HG03575 (cell line): Measurements from ENCODE around the gene EZH1.
"Not testable (repeated sequence)": the region's sequence is repeated elsewhere in the genome, so short reads cannot be mapped to it uniquely, and the experiment has no call there.

Experiments
- ATAC-seq: cut with Tn5 transposase; IDR thresholded peaks from one replicate; pipeline ENCODE4 v1.9.1; 2021; ENCODE audit not compliant: unreplicated experiment, insufficient number of reproducible peaks, low FRiP score; ENCODE audit errors: extremely low read depth

The EZH1 gene

DNA sequence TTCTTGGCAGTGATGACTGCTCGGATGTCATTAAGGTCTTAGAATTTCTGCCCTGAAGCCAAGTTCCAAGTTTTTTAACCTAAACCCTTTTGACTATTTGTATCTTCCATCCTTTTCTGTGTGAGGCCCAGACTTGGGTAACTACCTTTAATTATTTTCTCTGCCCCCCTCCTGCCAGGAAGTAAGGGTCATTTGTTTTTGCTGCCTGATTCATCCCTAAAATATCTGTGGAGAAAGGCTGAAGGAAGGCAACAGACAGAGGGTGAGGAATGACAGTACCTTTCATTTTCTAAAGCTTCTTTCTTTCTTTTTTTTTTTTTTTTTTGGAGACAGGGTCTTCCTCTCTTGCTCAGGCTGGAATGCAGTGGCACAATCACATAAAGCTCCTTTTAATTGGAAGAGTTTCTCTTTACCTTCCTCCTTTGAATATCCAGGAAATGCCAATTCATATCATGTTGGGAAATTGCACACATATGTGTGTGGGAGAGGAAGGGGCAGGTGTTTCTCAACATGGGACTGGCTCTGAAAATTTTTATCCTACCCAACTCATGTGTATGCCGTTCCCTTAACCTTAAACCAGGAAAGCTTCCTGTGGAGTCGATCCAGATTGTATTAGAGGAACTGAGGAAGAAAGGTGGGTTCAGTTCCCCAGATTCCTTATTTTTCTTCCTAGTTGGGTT lies 29.4 kb upstream of the EZH1 start:
- ATAC-seq, result no peak

DNA sequence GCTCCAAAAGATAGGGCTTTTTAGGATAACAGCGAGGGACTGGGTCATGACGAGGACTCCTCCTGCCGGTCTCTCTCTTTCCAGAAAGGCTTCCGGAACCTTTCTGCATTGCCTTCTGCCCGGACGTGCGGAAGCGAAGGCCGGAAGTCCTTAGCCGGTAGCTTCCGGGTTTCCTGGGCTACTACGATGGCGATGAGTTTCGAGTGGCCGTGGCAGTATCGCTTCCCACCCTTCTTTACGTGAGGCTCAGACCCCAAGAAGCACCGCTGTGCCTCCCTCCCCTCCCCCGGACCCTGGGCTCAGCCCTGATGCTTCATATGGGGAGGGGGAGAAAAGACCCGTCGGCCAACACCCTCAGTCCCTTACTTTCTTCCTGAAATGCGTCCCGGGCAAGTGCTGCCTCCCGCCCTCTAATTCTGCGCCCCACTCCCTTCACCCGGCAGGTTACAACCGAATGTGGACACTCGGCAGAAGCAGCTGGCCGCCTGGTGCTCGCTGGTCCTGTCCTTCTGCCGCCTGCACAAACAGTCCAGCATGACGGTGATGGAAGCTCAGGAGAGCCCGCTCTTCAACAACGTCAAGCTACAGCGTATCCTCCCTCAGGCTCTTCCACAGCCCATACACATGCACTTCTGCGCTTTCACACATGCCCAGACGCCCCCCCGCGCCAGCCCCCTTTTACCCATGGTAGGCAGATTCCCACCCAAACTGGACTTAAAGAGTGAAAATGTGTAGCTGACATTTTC lies 28.6 kb upstream of the EZH1 start, which contains the start of gene VPS25:
Gene VPS25 (plus strand): TSS at position 160 of the 746 bp plus-strand sequence. CDS start 27 bp downstream, at position 187.
- ATAC-seq, result no peak

DNA sequence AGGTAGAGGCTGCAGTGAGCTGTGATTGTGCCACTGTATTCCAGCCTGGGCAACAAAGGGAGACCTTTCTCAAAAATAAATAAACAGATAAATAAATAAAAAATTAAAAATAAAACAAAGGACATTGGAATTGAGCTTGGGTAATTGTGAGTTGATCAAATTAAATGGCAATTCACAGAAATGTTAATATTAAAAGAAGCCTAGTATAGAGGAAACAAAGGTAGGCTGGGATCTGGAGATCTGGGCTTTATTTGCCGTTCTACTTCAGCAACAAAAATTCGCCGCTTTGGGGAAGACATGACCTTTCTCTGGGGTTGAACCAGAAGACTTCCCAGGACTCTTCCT lies 28.1 kb upstream of the EZH1 start:
- no peak for ATAC-seq

GRCh38 chr17:42769964-42770363 lies 25.1 kb upstream of the EZH1 start:
- ATAC-seq, result not testable (repeated sequence)

DNA sequence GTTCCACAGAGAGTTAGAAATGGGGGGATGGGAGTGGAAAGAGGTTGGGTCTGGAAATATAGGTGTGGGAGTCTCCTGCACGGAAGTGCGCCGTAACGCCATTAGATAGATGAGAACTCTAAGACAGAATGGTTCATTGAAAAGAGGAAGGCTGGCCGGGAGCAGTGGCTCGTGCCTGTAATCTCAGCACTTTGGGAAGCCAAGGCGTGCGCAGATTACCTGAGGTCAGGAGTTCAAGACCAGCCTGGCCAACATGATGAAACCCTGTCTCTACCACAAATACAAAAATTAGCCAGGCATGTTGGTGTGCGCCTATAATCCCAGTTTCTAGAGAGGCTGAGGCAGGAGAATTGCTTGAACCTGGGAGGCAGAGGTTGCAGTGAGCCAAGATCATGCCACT lies 23.2 kb upstream of the EZH1 start:
- not testable (repeated sequence) for ATAC-seq

DNA sequence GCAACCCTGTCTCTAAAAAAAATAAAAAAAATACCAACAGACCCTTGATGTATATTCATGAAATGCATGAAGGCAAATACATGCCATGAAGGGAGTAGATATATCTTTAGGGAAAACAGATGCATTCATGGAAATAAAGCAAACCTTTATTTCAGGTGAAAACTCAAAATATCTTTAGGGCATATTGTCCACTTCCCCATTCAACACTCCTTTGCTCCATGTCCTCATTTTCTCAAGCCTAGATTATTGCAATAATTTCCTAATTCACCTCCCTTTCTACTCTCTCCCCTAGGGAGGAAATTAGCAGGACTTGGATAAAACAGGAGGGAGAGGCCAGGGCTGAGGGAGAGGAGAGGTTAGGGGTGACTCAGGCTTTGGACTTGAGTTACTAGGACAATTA lies 22.7 kb upstream of the EZH1 start:
- ATAC-seq, result no peak

DNA sequence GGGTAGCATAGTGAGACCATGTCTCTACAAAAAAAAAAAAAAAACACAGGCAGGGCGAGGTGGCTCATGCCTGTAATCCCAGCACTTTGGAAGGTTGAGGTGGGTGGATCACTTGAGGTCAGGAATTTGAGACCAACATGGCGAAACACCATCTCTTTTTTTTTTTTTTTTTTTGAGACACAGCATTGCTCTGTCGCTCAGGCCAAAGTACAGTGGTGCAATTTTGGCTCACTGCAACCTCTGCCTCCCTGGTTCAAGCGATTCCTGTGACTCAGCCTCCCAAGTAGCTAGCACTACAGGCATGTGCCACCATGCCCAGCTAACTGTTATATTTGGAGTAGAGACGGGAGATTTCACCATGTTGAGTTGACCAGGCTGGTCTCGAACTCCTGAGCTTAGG lies 21.3 kb upstream of the EZH1 start:
- ATAC-seq, result no peak

DNA sequence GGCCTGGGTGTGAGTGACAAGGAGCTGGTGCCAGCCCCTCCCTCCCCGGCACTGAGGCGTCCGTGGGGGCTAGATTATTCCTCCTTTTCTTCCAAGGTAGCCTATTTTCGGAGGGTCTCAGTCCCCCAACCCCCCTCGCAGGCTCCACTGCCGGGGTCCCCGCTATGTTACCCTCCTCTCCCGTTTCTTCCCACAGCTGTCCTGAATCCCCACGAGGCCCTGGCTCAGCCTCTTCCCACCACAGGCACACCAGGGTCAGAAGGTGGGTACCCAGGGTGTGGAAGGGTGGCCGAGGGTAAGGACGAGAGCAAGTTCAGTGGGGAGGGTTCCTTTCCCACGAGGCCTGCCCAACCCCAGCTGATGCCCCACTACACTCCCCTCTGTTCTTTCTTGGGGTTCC lies 16.8 kb upstream of the EZH1 start:
- no peak for ATAC-seq

GRCh38 chr17:42760652-42761581 lies 16.1 kb upstream of the EZH1 start, which contains the start of gene RAMP2:
Gene RAMP2, plus strand, starts transcription at chr17:42761227. Its CDS starts 35 bp downstream, at chr17:42761262.
- no peak for ATAC-seq

GRCh38 chr17:42759982-42760651 lies 15.3 kb upstream of the EZH1 start:
- no peak for ATAC-seq

GRCh38 chr17:42754782-42755181 lies 9.9 kb upstream of the EZH1 start:
- no peak for ATAC-seq

DNA sequence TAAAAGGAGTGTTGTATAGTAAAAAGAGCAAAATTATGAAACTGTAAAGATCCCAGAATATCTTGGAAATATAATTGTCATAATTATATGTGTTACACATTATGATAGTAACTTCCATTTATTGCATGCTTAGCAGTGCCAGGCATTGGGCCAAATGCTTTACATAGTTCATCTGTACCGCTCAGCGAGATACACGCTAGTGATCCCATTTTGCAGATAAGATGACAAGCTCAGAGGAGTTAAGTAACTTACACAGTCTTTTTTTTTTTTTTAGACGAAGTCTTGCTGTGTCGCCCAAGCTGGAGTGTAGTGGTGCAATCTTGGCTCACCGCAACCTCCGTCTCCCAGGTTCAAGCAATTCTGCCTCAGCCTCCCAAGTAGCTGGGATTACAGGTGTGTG lies 6.8 kb upstream of the EZH1 start:
- ATAC-seq, result no peak

DNA sequence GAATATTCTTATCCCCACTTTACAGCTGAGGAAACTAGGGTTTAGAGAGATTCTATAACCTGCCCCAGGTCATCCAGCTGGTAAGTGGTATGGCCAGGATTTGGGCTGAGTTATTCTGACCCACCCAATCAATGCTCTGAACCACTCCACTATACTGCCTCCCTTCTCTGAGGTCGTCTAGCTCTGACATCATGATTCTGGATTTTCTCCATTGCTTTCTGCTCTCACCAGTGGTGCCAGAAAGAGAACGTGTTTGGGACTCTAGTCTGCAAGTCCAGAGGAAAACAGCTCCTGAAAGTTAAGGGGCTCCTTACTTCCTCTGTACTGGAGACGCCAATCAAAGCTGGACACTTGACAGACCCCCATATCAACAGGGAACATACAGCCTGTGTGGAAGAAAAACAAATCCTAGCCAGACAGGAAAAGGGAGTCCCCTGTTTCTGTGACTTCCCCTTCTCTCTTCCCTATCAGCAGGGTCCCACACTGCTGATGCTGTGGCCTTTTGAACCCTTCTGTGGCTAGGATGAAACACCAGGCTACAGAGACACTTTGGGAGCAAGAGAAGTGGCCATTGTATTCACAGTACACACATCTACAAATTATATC lies 6.0 kb upstream of the EZH1 start:
- ATAC-seq, result no peak

DNA sequence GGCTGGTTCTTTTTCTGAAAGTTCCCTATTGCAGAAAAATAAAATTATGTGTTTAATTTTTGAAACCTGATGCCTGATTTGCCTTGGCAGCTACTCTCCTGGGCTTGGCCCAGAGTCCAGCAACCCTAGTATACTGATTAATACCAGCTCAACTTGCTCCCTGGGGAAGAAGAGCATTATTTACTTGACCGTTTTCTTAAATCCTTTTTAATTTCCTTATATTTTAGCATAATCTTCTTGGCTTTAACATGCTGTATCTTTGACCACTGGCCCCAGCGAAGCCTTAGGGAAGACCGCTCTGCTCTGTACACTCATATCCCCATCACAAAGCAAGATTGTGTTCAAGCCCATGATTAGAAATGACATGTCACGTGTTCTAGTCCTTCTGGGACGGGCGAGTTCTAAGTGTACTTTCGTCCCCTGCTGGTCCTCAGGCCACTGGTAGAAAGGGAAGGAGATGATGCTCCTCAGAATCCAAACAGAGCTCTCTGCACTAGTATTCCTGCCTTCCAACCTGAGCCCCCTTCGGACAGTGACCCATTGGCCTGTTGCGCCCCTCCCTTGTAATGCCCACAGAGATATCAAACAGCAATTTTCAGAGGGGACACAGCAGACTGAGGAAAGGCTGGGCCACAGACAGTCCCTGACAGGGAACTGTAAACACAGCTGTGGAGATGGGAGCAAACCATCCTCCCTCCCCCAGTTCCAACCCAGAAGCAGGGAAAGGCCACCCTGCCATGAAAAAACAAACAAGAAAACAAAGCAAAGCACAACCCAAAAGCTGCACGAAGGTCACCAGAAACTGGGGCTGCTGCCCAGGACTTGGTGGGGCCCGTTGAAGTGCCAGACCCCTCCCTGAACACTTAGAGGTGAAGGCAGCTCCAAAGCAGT lies 4.3 kb upstream of the EZH1 start:
- no peak for ATAC-seq

DNA sequence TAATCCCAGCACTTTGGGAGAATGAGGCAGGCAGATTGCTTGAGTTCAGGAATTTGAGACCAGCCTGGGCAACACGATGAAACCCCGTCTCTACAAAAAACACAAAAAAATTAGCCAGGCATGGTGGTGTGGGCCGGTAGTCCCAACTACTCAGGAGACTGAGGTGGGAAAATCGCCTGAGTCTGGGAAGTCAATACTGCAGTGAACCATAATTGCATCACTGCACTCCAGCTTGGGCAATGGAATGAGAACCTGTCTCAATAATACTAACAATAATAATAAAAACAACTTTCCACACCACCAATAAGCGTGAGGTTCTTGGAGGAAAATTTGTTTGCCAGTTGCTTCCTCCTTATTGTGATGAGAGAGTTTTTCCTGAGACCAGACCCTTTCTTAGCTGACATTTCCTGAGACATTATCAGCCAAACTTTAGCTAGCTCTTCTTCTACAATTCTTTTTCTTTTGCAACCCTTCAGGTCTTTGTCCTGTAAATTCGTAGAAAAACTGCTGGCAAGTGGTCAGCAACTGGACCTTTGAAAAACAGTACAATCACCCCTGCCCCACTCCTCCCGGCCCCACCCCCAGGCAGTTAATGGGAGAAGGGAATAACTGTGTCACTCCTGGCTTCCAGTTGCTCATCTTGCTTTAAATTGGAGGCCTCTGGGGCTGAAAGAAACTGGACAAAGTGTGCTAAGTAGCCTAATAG lies 3.5 kb upstream of the EZH1 start:
- no peak for ATAC-seq

- ATAC-seq, result no peak
Observed at GRCh38 chr17:42744283-42744805, 496 bp downstream of the EZH1 start.
